Measurements from ENCODE around the gene RAI1. TPM values are rescaled to one million over a fixed set of nuclear protein-coding genes. Genes with fewer than 3 reads are reported as not detected.

Gene RAI1
- total and polyA plus RNA-seq, 2 of the 13 experiments (the other 11 are each of a cell fraction or from before 2014, with no cell fraction given): 3.4 to 5.2 TPM

DNA sequence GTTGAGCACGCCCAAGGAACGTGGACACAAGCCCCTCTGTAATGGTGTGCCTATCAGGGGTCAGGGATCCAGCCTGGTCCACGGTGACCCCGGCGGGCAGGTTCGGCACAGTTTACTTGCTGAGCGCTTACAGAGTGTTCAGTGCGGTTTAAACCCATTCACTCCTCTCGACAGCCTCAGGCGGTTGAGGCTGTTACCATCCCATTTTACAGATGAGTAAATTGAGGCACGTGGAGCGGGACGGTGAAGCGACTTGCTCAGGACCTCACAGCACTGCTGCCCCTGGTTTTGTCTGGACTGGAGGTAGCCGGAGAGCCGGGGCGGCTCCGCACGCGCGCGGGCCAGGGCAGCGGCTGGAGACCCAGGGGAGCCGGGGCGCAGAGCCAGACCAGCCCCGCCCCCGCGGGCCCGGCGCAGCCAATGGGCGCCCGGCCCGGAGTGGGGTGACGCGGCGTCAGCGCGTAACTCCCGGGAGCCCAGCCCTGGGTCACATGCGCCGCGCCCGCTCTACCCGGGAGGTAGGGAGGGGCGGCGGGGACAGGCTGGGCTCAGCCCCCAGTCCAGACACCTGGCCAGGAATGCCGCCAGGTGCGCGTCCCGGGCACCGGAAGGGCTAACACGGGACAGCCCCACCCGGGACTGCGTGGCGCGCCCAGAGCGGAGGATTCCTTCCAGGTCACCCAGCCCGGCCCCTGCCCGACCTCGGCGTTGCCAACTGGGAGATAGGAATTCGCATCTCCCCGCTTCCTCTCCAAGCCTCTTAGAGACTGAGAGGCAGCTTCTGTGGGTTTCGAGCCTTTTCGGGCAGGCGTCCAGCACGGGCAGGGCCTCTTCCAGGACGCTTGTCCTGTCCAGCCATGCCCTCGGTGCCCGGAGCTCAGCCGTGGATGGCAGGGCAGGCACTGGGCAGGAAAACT is 158.8 kb downstream of the RAI1 start (continued):
- peak; percentile 26; the same call in 1 of the 2 replicates for TF ChIP-seq ARNT2 (CRISPR knock-in tag; IDR thresholded peaks at IDR 0.05; ENCODE audit: low read depth)
- no peak for TF ChIP-seq TBP (CRISPR knock-in tag; IDR thresholded peaks at IDR 0.05)
- peak; percentile 49; the same call in 1 of the 2 replicates for TF ChIP-seq ZNF776 (CRISPR knock-in tag; IDR thresholded peaks at IDR 0.05)
- no peak for TF ChIP-seq PLRG1 (conservative IDR thresholded peaks at IDR 0.05)
- TF ChIP-seq, protein P1, sequence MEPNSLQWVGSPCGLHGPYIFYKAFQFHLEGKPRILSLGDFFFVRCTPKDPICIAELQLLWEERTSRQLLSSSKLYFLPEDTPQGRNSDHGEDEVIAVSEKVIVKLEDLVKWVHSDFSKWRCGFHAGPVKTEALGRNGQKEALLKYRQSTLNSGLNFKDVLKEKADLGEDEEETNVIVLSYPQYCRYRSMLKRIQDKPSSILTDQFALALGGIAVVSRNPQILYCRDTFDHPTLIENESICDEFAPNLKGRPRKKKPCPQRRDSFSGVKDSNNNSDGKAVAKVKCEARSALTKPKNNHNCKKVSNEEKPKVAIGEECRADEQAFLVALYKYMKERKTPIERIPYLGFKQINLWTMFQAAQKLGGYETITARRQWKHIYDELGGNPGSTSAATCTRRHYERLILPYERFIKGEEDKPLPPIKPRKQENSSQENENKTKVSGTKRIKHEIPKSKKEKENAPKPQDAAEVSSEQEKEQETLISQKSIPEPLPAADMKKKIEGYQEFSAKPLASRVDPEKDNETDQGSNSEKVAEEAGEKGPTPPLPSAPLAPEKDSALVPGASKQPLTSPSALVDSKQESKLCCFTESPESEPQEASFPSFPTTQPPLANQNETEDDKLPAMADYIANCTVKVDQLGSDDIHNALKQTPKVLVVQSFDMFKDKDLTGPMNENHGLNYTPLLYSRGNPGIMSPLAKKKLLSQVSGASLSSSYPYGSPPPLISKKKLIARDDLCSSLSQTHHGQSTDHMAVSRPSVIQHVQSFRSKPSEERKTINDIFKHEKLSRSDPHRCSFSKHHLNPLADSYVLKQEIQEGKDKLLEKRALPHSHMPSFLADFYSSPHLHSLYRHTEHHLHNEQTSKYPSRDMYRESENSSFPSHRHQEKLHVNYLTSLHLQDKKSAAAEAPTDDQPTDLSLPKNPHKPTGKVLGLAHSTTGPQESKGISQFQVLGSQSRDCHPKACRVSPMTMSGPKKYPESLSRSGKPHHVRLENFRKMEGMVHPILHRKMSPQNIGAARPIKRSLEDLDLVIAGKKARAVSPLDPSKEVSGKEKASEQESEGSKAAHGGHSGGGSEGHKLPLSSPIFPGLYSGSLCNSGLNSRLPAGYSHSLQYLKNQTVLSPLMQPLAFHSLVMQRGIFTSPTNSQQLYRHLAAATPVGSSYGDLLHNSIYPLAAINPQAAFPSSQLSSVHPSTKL (CRISPR knock-in tag; IDR thresholded peaks at IDR 0.05): peak; percentile 40; the same call in 1 of the 2 replicates
- no peak for TF ChIP-seq MLLT10 (CRISPR knock-in tag; IDR thresholded peaks at IDR 0.05)
- no peak for TF ChIP-seq ZNF432 (CRISPR knock-in tag; IDR thresholded peaks at IDR 0.05; ENCODE audit: borderline replicate concordance)
- peak; percentile 1; the same call in 1 of the 2 replicates for TF ChIP-seq ZKSCAN8 (CRISPR knock-in tag; IDR thresholded peaks at IDR 0.05; ENCODE audit: borderline replicate concordance)
- TF ChIP-seq SNRNP70 (IDR thresholded peaks at IDR 0.05; ENCODE audit: low read depth, low read length): no peak
- TF ChIP-seq, protein P2, sequence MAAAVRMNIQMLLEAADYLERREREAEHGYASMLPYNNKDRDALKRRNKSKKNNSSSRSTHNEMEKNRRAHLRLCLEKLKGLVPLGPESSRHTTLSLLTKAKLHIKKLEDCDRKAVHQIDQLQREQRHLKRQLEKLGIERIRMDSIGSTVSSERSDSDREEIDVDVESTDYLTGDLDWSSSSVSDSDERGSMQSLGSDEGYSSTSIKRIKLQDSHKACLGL (CRISPR knock-in tag; IDR thresholded peaks at IDR 0.05): peak; percentile 91
- TF ChIP-seq ADNP (CRISPR knock-in tag; IDR thresholded peaks at IDR 0.05): peak; percentile 99
- TF ChIP-seq ARNT (IDR thresholded peaks at IDR 0.05): no peak
- TF ChIP-seq ZNF446 (CRISPR knock-in tag; IDR thresholded peaks at IDR 0.05): peak; percentile 90
- TF ChIP-seq TAF15 (IDR thresholded peaks at IDR 0.05; ENCODE audit: low read depth, low read length, poor library complexity, severe bottlenecking): no peak
- peak; percentile 68; the same call in 1 of the 2 replicates for TF ChIP-seq CREB1 (IDR thresholded peaks at IDR 0.05)
- 0 out of 2 replicates have a peak, but pooled peaks have one; percentile 33 for TF ChIP-seq CREB1 (CRISPR knock-in tag; IDR thresholded peaks at IDR 0.05)
- no peak for TF ChIP-seq KDM6A (CRISPR knock-in tag; IDR thresholded peaks at IDR 0.05; ENCODE audit: low read depth)
- no peak for TF ChIP-seq CBX1 (IDR thresholded peaks at IDR 0.05; ENCODE audit: low read depth)
- peak; percentile 65; the same call in 1 of the 2 replicates for TF ChIP-seq ZMAT3 (CRISPR knock-in tag; conservative IDR thresholded peaks at IDR 0.05)
- no peak for TF ChIP-seq NFE2L1 (CRISPR knock-in tag; IDR thresholded peaks at IDR 0.05; ENCODE audit: borderline replicate concordance)
- peak; percentile 63; the same call in 1 of the 2 replicates for TF ChIP-seq CBX5 (CRISPR knock-in tag; IDR thresholded peaks at IDR 0.05; ENCODE audit: borderline replicate concordance)
- TF ChIP-seq ZNF816 (CRISPR knock-in tag; IDR thresholded peaks at IDR 0.05; ENCODE audit: borderline replicate concordance): no peak
- TF ChIP-seq ZNF781 (CRISPR knock-in tag; IDR thresholded peaks at IDR 0.05; ENCODE audit: borderline replicate concordance, not compliant biosample characterization): no peak

Data from HepG2 (cell line).